ENCODE measurements around the gene TMIE.

Gene TMIE

DNA sequence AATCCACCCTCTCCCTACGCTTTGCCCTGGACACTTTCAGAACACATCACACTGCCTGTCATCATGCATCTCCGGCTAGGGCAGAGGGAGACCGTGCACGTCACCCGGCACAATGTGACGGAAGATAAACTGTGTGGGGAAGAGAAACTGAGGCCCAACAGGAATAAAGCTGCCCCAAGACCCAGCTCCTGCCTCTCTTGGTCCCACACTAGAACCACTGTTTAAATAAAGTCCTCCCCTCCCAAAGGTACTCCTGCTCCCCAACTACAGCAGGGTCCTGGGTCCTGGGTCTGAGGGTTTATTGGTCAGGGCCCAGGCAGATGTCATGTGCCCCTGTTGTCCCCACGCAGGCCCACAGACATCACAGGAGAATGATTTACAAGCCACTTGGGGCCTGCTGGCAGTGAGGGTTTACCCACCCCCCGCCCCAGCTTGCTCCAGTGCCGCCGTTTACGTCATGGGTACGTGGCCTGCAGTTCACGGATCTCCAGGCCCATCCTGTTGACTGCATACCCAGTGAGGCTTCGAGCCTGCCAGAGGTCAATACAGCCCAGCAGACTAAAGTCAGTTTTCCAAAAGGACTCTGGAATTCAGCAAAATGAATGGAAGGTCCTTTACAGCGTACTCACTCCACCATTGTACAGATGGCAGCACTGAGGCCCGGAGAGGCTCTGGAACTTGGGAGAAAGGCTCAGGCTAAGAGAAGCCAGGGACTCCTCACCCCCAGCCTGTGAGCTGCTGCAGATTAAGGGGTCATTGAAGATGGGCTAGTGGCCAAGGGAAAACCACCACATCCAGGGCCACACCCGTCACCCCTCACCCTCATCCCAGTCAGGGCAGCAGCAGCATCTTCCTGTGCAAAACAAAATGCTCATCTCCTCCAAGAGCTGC lies 30.9 kb upstream of the TMIE start:
- H3K4me1 ChIP-seq (ENCODE audit: control insufficient read depth, insufficient read depth, low read length) = peaks cover 5% of the 10 kb centered on the region; the same call in 1 of the 2 replicates
- no peaks in the 10 kb centered on the region for H3K9me3 ChIP-seq (ENCODE audit: control insufficient read depth, insufficient read depth, low read depth, low read length)
- H3K27ac ChIP-seq (ENCODE audit: low read depth, low read length) = no peak overlapping the region
- H3K9ac ChIP-seq (ENCODE audit: low read length) = no peak overlapping the region
- H3K4me3 ChIP-seq (ENCODE audit: low read depth, low read length) = no peak overlapping the region
- H3K27me3 ChIP-seq (ENCODE audit: control insufficient read depth, insufficient read depth, low read length) = no peaks in the 10 kb centered on the region
- no peaks in the 10 kb centered on the region for H3K36me3 ChIP-seq (ENCODE audit: control insufficient read depth, insufficient read depth, low read length)

GRCh38 chr3:46670891-46671427 lies 30.2 kb upstream of the TMIE start:
- Histone ChIP-seq H3K27ac (ENCODE audit: low read depth, low read length) (no peak overlapping the region), H3K4me3 (ENCODE audit: low read depth, low read length) (no peak overlapping the region), H3K9me3 (ENCODE audit: control insufficient read depth, insufficient read depth, low read depth, low read length) (no peaks in the 10 kb centered on the region), H3K4me1 (ENCODE audit: control insufficient read depth, insufficient read depth, low read length) (peaks cover 5% of the 10 kb centered on the region; the same call in 1 of the 2 replicates), H3K27me3 (ENCODE audit: control insufficient read depth, insufficient read depth, low read length) (no peaks in the 10 kb centered on the region), H3K9ac (ENCODE audit: low read length) (no peak overlapping the region), H3K36me3 (ENCODE audit: control insufficient read depth, insufficient read depth, low read length) (no peaks in the 10 kb centered on the region)

- H3K4me1 ChIP-seq (ENCODE audit: control insufficient read depth, insufficient read depth, low read length) = peaks cover 5% of the 10 kb centered on the region; the same call in 1 of the 2 replicates
- H3K36me3 ChIP-seq (ENCODE audit: control insufficient read depth, insufficient read depth, low read length) = no peaks in the 10 kb centered on the region
- H3K27me3 ChIP-seq (ENCODE audit: control insufficient read depth, insufficient read depth, low read length) = no peaks in the 10 kb centered on the region
- H3K9me3 ChIP-seq (ENCODE audit: control insufficient read depth, insufficient read depth, low read depth, low read length) = no peaks in the 10 kb centered on the region
- no peak overlapping the region for H3K4me3 ChIP-seq (ENCODE audit: low read depth, low read length)
- no peak overlapping the region for H3K27ac ChIP-seq (ENCODE audit: low read depth, low read length)
- H3K9ac ChIP-seq (ENCODE audit: low read length) = no peak overlapping the region
Measured at GRCh38 chr3:46671541-46672348, 29.4 kb upstream of the TMIE start.

- H3K9me3 ChIP-seq (ENCODE audit: control insufficient read depth, insufficient read depth, low read depth, low read length) = no peaks in the 10 kb centered on the region
Measured at GRCh38 chr3:46672349-46672695, 28.9 kb upstream of the TMIE start.

DNA sequence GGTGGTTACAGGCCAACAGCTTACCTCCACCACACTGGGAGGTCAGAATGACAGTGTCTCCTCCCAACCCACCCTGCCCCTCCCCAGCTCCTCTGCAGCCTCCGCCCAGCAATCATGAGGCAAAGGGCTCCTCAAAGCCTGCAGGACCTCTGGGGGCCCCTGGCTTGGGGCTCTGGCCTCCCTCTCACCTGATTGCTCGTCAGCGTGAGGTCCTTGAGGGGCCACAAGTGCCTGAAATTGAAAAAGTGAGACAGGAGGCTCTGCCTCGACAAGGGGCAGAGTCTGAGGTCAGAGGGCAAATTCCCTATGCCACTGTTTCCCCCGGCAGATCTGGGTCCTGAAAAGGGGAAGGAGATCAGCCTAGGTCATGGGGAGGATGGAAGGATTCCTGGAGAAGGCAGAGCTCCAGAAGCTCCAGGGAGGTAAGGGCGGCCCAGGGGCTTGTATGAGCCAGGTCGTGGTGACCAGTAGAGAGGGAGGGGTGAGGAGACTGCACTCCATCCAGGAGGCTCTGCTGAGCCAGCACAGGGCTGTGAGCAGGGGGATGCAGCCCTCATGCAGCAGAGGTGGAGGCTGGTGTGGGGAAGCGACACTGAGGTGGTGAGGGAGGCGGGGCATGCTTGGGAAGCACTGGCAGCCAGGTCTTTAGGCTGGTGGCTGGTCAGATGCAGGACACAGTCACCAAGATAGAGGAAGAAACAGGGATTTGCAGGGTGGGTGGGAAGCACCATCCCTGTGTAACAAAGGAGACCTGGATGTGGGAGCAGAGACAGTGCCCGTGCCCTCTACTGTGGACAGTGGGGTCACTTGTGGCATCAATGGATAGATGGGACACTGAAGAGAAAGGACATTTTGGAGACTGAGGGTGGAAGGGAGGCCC lies 27.8 kb upstream of the TMIE start:
- Histone ChIP-seq H3K36me3 (ENCODE audit: control insufficient read depth, insufficient read depth, low read length) (no peaks in the 10 kb centered on the region), H3K4me3 (ENCODE audit: low read depth, low read length) (no peak overlapping the region), H3K27me3 (ENCODE audit: control insufficient read depth, insufficient read depth, low read length) (no peaks in the 10 kb centered on the region)

More at GRCh38 chr3:46672349-46672695, 28.9 kb upstream of the TMIE start:
- no peaks in the 10 kb centered on the region for H3K27me3 ChIP-seq (ENCODE audit: control insufficient read depth, insufficient read depth, low read length)
- no peak overlapping the region for H3K4me3 ChIP-seq (ENCODE audit: low read depth, low read length)
- no peak overlapping the region for H3K27ac ChIP-seq (ENCODE audit: low read depth, low read length)
- no peak overlapping the region for H3K9ac ChIP-seq (ENCODE audit: low read length)
- peaks cover 5% of the 10 kb centered on the region; the same call in 1 of the 2 replicates for H3K4me1 ChIP-seq (ENCODE audit: control insufficient read depth, insufficient read depth, low read length)
- no peaks in the 10 kb centered on the region for H3K36me3 ChIP-seq (ENCODE audit: control insufficient read depth, insufficient read depth, low read length)

DNA sequence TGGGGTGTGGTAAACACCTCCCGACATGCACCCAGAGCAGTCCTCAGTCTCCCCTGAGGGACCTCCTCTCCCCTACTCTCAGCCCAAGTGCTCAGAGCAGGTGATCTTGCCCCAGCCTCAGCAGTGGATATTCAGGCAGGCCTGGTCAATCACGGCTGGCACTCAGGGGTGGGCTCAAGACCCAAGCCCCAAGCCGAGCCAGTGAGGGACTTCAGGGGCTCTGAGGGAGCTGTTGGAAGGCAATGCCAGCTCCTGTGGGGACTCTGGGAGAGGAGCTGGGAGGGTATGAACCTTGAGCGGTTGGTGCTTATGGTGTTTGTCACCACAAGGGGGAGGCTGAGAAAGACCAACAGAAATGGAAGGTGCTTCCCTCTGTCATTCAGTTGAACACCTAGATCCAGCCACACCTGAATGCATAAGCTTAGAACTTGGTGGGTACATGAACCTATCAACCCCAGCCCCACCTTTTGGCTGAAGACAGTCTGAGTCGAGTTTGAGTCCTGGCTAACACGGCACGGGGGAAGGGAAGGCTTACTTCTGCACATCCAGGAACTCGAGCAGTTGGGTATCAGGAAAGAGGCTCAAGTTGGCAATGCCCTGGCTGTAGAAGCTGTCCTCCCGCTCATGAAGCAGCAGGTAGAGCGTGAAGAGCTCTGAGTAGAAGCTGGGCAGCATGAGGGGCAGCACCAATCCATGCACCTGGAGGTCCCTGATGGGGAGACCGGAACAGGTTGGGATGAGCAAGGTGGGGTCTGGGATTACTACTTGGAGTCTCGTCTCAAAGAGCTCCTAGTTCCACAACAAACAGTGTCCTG lies 27.0 kb upstream of the TMIE start:
- H3K27me3 ChIP-seq (ENCODE audit: control insufficient read depth, insufficient read depth, low read length) = no peaks in the 10 kb centered on the region
- no peaks in the 10 kb centered on the region for H3K36me3 ChIP-seq (ENCODE audit: control insufficient read depth, insufficient read depth, low read length)

More for the DNA sequence above, 27.8 kb upstream of the TMIE start:
- Histone ChIP-seq H3K4me1 (ENCODE audit: control insufficient read depth, insufficient read depth, low read length) (peaks cover 5% of the 10 kb centered on the region; the same call in 1 of the 2 replicates), H3K9me3 (ENCODE audit: control insufficient read depth, insufficient read depth, low read depth, low read length) (no peaks in the 10 kb centered on the region), H3K27ac (ENCODE audit: low read depth, low read length) (no peak overlapping the region), H3K9ac (ENCODE audit: low read length) (no peak overlapping the region)

GRCh38 chr3:46675426-46675825 lies 25.8 kb upstream of the TMIE start:
- no peak overlapping the region for H3K4me3 ChIP-seq (ENCODE audit: low read depth, low read length)
- H3K9ac ChIP-seq (ENCODE audit: low read length) = no peak overlapping the region
- no peak overlapping the region for H3K27ac ChIP-seq (ENCODE audit: low read depth, low read length)
- peaks cover 5% of the 10 kb centered on the region; the same call in 1 of the 2 replicates for H3K4me1 ChIP-seq (ENCODE audit: control insufficient read depth, insufficient read depth, low read length)
- no peaks in the 10 kb centered on the region for H3K9me3 ChIP-seq (ENCODE audit: control insufficient read depth, insufficient read depth, low read depth, low read length)
- no peaks in the 10 kb centered on the region for H3K36me3 ChIP-seq (ENCODE audit: control insufficient read depth, insufficient read depth, low read length)
- no peaks in the 10 kb centered on the region for H3K27me3 ChIP-seq (ENCODE audit: control insufficient read depth, insufficient read depth, low read length)

More for the DNA sequence above, 27.0 kb upstream of the TMIE start:
- H3K9me3 ChIP-seq (ENCODE audit: control insufficient read depth, insufficient read depth, low read depth, low read length) = no peaks in the 10 kb centered on the region
- peaks cover 5% of the 10 kb centered on the region; the same call in 1 of the 2 replicates for H3K4me1 ChIP-seq (ENCODE audit: control insufficient read depth, insufficient read depth, low read length)
- H3K4me3 ChIP-seq (ENCODE audit: low read depth, low read length) = no peak overlapping the region
- no peak overlapping the region for H3K27ac ChIP-seq (ENCODE audit: low read depth, low read length)
- no peak overlapping the region for H3K9ac ChIP-seq (ENCODE audit: low read length)

DNA sequence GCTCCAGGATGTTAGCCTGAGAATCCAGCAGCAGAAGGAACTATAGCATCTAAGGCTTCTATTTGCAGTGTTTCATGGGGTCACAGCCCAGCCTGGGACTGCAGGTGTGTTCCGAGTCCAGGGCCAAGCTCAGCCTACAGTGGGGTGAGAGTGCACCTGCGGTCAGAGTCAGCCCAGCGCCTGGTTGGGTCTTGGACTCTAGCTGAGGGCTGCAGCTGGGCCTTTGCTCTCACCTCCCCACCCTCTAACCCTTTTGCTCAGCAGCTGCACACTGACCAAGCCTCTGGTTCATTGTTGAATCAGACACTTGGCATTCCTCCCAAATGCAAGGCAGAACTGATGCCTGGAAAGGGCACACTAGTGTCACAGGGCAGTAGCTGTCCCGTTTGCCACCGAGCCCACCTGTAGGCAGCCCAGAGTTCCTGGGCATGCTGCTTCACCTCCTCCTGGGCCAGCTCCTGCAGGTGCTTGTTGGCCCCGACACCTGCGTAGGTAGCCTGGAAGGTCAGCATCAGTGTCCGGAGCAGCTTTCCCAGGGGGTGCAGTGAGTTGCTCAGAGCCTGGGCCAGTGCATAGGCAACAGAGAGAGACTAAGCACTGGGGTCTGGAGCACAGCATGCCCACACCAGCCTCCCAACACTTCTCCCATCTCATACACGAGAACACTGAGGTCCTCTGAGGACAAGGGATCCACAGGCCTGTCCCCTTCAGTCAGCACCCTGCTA lies 25.2 kb upstream of the TMIE start:
- Histone ChIP-seq H3K4me3 (ENCODE audit: low read depth, low read length) (no peak overlapping the region), H3K4me1 (ENCODE audit: control insufficient read depth, insufficient read depth, low read length) (peaks cover 5% of the 10 kb centered on the region; the same call in 1 of the 2 replicates), H3K36me3 (ENCODE audit: control insufficient read depth, insufficient read depth, low read length) (no peaks in the 10 kb centered on the region), H3K27ac (ENCODE audit: low read depth, low read length) (no peak overlapping the region), H3K9me3 (ENCODE audit: control insufficient read depth, insufficient read depth, low read depth, low read length) (no peaks in the 10 kb centered on the region), H3K27me3 (ENCODE audit: control insufficient read depth, insufficient read depth, low read length) (no peaks in the 10 kb centered on the region), H3K9ac (ENCODE audit: low read length) (no peak overlapping the region)

- Histone ChIP-seq H3K4me1 (ENCODE audit: control insufficient read depth, insufficient read depth, low read length) (peaks cover 5% of the 10 kb centered on the region; the same call in 1 of the 2 replicates), H3K27ac (ENCODE audit: low read depth, low read length) (no peak overlapping the region), H3K36me3 (ENCODE audit: control insufficient read depth, insufficient read depth, low read length) (no peaks in the 10 kb centered on the region), H3K4me3 (ENCODE audit: low read depth, low read length) (no peak overlapping the region), H3K9me3 (ENCODE audit: control insufficient read depth, insufficient read depth, low read depth, low read length) (no peaks in the 10 kb centered on the region), H3K9ac (ENCODE audit: low read length) (no peak overlapping the region), H3K27me3 (ENCODE audit: control insufficient read depth, insufficient read depth, low read length) (no peaks in the 10 kb centered on the region)
Measured at GRCh38 chr3:46676601-46677410, 24.4 kb upstream of the TMIE start.

All from HUES6 (cell line).